Tibial nerve (tissue), 4 donors: ENCODE results near the gene SPATA16.

ENCODE experiments used
- EP300 ChIP-seq, 2 donors: sonication (generic); formaldehyde crosslinking; IDR thresholded peaks; one replicate each; pipeline ENCODE4 v1.6.1; 2017; ENCODE audit warnings: antibody characterized with exemption in 2 of 2, mild to moderate bottlenecking in 1 of 2
- POLR2A ChIP-seq, 2 donors: fragments of 450-650 bp; IDR thresholded peaks; one replicate each; pipeline ENCODE4 v1.6.1; 2017; ENCODE audit warnings: antibody characterized with exemption in 2 of 2, mild to moderate bottlenecking in 2 of 2, moderate library complexity in 2 of 2
- TF ChIP-seq, protein P1 (sequence below), 5 experiments: fragments of 200-600 bp in 3 of 5; fragments of 450-650 bp in 2 of 5; sonication (generic) in 3 of 5; IDR thresholded peaks; one replicate each; pipeline ENCODE4 v1.5.1; 2016 to 2019; ENCODE audit warnings: antibody characterized with exemption in 5 of 5, mild to moderate bottlenecking in 3 of 5, moderate library complexity in 2 of 5

DNA sequence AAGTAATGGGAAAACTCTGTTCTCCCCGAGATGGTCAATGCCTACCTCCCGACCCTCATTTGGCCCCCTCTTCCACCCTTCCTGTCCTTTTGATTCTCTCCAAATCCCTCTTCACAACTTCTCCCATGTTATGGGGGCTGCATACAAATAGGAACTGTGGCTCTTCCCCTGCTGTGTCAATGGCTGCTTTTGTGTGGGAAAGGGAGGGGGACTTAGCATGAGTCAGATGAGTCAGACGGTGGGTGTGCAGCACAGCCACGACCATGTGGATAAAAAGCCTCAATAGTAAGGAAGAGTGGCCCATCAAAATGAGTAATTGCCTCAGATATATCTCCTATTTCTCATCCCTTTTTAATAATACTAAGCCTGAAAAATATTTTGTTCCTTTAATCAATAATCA lies 31.9 kb downstream of the SPATA16 start:
- TF ChIP-seq, protein P1, sequence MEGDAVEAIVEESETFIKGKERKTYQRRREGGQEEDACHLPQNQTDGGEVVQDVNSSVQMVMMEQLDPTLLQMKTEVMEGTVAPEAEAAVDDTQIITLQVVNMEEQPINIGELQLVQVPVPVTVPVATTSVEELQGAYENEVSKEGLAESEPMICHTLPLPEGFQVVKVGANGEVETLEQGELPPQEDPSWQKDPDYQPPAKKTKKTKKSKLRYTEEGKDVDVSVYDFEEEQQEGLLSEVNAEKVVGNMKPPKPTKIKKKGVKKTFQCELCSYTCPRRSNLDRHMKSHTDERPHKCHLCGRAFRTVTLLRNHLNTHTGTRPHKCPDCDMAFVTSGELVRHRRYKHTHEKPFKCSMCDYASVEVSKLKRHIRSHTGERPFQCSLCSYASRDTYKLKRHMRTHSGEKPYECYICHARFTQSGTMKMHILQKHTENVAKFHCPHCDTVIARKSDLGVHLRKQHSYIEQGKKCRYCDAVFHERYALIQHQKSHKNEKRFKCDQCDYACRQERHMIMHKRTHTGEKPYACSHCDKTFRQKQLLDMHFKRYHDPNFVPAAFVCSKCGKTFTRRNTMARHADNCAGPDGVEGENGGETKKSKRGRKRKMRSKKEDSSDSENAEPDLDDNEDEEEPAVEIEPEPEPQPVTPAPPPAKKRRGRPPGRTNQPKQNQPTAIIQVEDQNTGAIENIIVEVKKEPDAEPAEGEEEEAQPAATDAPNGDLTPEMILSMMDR (IDR thresholded peaks at IDR 0.05): no peak
- TF ChIP-seq EP300 (IDR thresholded peaks at IDR 0.05): no peak
- TF ChIP-seq POLR2A (IDR thresholded peaks at IDR 0.05): no peak
